IMR-90 (cell line): ENCODE data around the gene DPP6. TPM values are rescaled to one million over a fixed set of nuclear protein-coding genes. Genes with fewer than 3 reads are reported as not detected.

Source experiments
- ATAC-seq: fragments of 200-7000 bp; cut with Tn5 transposase; 2 replicates; pipeline ENCODE4 v1.9.1; 2020; ENCODE audit warnings: low read depth, mild to moderate bottlenecking, moderate library complexity
- BruUV-seq: library from RNA; stranded (reverse); fragments of 400-500 nt; replicated peaks from 2 replicates; lab custom pipeline; 2021; lab: Mats Ljungman, UMichigan
- CTCF ChIA-PET: fragments of 300-600 bp; formaldehyde crosslinking; extraction: SDS; loops from one replicate; lab custom pipeline; 2021; ENCODE audit warnings: antibody characterized with exemption; lab: Yijun Ruan, JAX
- POLR2A ChIA-PET: fragments of 300-600 bp; sonication (Branson Sonifier 250); formaldehyde crosslinking; loops from one replicate; lab custom pipeline; 2022; ENCODE audit warnings: antibody characterized with exemption; ENCODE audit not compliant: unreplicated experiment; lab: Charles Lee
- DNase-seq: peaks from one replicate; pipeline ENCODE4 v3.0.0; 2013
- H2AFZ ChIP-seq: replicated peaks from 2 replicates; pipeline ENCODE3; 2013; ENCODE audit warnings: low read length, mild to moderate bottlenecking; ENCODE audit not compliant: poor library complexity
- H2AK5ac ChIP-seq: 2 replicates; pipeline ENCODE4 v1.6.1; 2013; ENCODE audit warnings: low read depth, low read length, inconsistent platforms
- H2AK9ac ChIP-seq: replicated peaks from 2 replicates; pipeline ENCODE3; 2013; ENCODE audit warnings: mild to moderate bottlenecking, low read depth, low read length, moderate library complexity; ENCODE audit not compliant: poor library complexity
- H2BK120ac ChIP-seq: 2 replicates; pipeline ENCODE4 v1.6.1; 2013; ENCODE audit warnings: low read depth, low read length, inconsistent platforms
- H2BK15ac ChIP-seq: 3 replicates; pipeline ENCODE4 v1.6.1; 2013; ENCODE audit warnings: low read depth, low read length, inconsistent platforms
- H2BK20ac ChIP-seq: 2 replicates; pipeline ENCODE4 v1.6.1; 2013; ENCODE audit warnings: low read depth, mild to moderate bottlenecking, inconsistent platforms, low read length, moderate library complexity
- H2BK5ac ChIP-seq: 2 replicates; pipeline ENCODE4 v1.6.1; 2013; ENCODE audit warnings: mild to moderate bottlenecking, low read depth, low read length, inconsistent platforms; ENCODE audit not compliant: poor library complexity, severe bottlenecking
- H3K14ac ChIP-seq: replicated peaks from 2 replicates; pipeline ENCODE4 v1.6.1; 2013; ENCODE audit warnings: low read depth, low read length, inconsistent platforms
- H3K18ac ChIP-seq: 2 replicates; pipeline ENCODE4 v1.6.1; 2013; ENCODE audit warnings: low read depth, low read length, control low read depth
- H3K23ac ChIP-seq: 2 replicates; pipeline ENCODE4 v1.6.1; 2013; ENCODE audit warnings: low read depth, low read length, inconsistent platforms
- H3K27ac ChIP-seq: 2 replicates; pipeline ENCODE4 v1.5.1; 2013; ENCODE audit warnings: mild to moderate bottlenecking, control low read depth, low read length; ENCODE audit not compliant: insufficient read depth
- H3K27me3 ChIP-seq: 2 replicates; pipeline ENCODE4 v1.6.1; 2013; ENCODE audit warnings: low read length; ENCODE audit not compliant: control insufficient read depth, insufficient read depth
- H3K36me3 ChIP-seq: 2 replicates; pipeline ENCODE4 v1.6.1; 2013; ENCODE audit warnings: low read length, mixed read lengths; ENCODE audit not compliant: control insufficient read depth, insufficient read depth
- H3K4ac ChIP-seq: 2 replicates; pipeline ENCODE4 v1.6.1; 2013; ENCODE audit warnings: low read depth, low read length, inconsistent platforms
- H3K4me1 ChIP-seq: 2 replicates; pipeline ENCODE4 v1.6.1; 2013; ENCODE audit warnings: low read length, mixed read lengths; ENCODE audit not compliant: control insufficient read depth, insufficient read depth
- H3K4me2 ChIP-seq: 2 replicates; pipeline ENCODE4 v1.6.1; 2013; ENCODE audit warnings: low read depth, mild to moderate bottlenecking, control low read depth, low read length, moderate library complexity
- H3K4me3 ChIP-seq: 2 replicates; pipeline ENCODE4 v1.5.1; 2013; ENCODE audit warnings: low read depth, mild to moderate bottlenecking, control low read depth, low read length, moderate library complexity; ENCODE audit not compliant: insufficient read depth
- H3K56ac ChIP-seq: 2 replicates; pipeline ENCODE4 v1.6.1; 2013; ENCODE audit warnings: low read length, inconsistent platforms; ENCODE audit not compliant: insufficient read depth; ENCODE audit errors: extremely low read depth
- H3K79me1 ChIP-seq, 2 experiments: 2 replicates each; pipeline ENCODE4 v1.6.1; 2013; ENCODE audit warnings: low read length in 2 of 2, inconsistent platforms in 1 of 2, low read depth in 1 of 2
- H3K9ac ChIP-seq: 2 replicates; pipeline ENCODE4 v1.6.1; 2013; ENCODE audit warnings: low read depth, low read length, control low read depth
- H3K9me1 ChIP-seq: 2 replicates; pipeline ENCODE4 v1.6.1; 2013; ENCODE audit warnings: low read length, inconsistent platforms; ENCODE audit not compliant: insufficient read depth
- H3K9me3 ChIP-seq: 2 replicates; pipeline ENCODE4 v1.6.1; 2013; ENCODE audit warnings: low read length; ENCODE audit not compliant: control insufficient read depth, insufficient read depth
- H4K20me1 ChIP-seq: 2 replicates; pipeline ENCODE4 v1.6.1; 2013; ENCODE audit warnings: low read length, inconsistent platforms; ENCODE audit not compliant: insufficient read depth
- H4K5ac ChIP-seq: 2 replicates; pipeline ENCODE4 v1.6.1; 2013; ENCODE audit warnings: mild to moderate bottlenecking, low read depth, low read length, control low read depth
- H4K8ac ChIP-seq, 2 experiments: 2 replicates each; pipeline ENCODE4 v1.6.1; 2013; ENCODE audit warnings: low read depth in 2 of 2, low read length in 2 of 2, control low read depth in 1 of 2, inconsistent platforms in 1 of 2
- H4K91ac ChIP-seq: 2 replicates; pipeline ENCODE4 v1.6.1; 2013; ENCODE audit warnings: low read depth, low read length, inconsistent platforms; ENCODE audit not compliant: insufficient read depth
- CHD1 ChIP-seq: IDR thresholded peaks from 2 replicates; pipeline ENCODE4 v1.6.1; 2012; ENCODE audit warnings: low read depth, low read length, improper control_type of control experiment
- MAFK ChIP-seq: IDR thresholded peaks from 2 replicates; pipeline ENCODE4 v1.6.1; 2012; ENCODE audit warnings: low read depth, low read length, improper control_type of control experiment
- MAZ ChIP-seq: IDR thresholded peaks from 2 replicates; pipeline ENCODE4 v1.6.1; 2012; ENCODE audit warnings: low read depth, mild to moderate bottlenecking, low read length, improper control_type of control experiment, moderate library complexity, borderline replicate concordance
- POLR2A ChIP-seq: IDR thresholded peaks from 2 replicates; pipeline ENCODE4 v1.6.1; 2012; ENCODE audit warnings: mild to moderate bottlenecking, low read depth, low read length
- RFX5 ChIP-seq: IDR thresholded peaks from 2 replicates; pipeline ENCODE4 v1.8.0; 2012; ENCODE audit warnings: low read depth, mild to moderate bottlenecking, low read length, moderate library complexity
- WGBS, 2 experiments: methylation state at CpG; one replicate each; pipeline versions ENCODE4 v1.1.5 to v1.1.7; 2013; ENCODE audit warnings: missing lambda C conversion rate in 2 of 2; ENCODE audit not compliant: insufficient read length in 1 of 2; ENCODE audit errors: extremely low coverage in 2 of 2; 5-methylcytosine and 5-hydroxymethylcytosine counted together
- dilution Hi-C: fragments of 300-500 bp; cut with HindIII; formaldehyde crosslinking; loops from one replicate; pipeline ENCODE4 v1.14.3; 2018; ENCODE audit warnings: low sequenced_read_pairs; ENCODE audit not compliant: unreplicated experiment
- in situ Hi-C: fragments of 300-500 bp; cut with MboI; formaldehyde crosslinking; loops from 3 replicates; pipeline ENCODE4 v1.14.3; 2019; ENCODE audit warnings: low sequenced_read_pairs, inconsistent platforms, mixed read lengths
- intact Hi-C: fragments of 100-400 bp; cut with micrococcal nuclease; formaldehyde crosslinking; loops from 2 replicates; pipeline ENCODE4 v1.10.0; 2022
- polyA plus RNA-seq, 3 experiments: library from polyadenylated mRNA; depleted of rRNA; stranded (reverse); fragments of >200 nt; gene quantifications; 2 replicates each; pipeline ENCODE4 v1.2.3, GENCODE V29; 2012; ENCODE audit warnings: low replicate concordance in 1 of 3
- total RNA-seq: library from RNA; depleted of rRNA; stranded (reverse); fragments of >200 nt; gene quantifications from 2 replicates; pipeline ENCODE4 v1.2.3, GENCODE V29; 2012

Gene DPP6
- total and polyA plus RNA-seq, 2 of the 4 experiments (the other 2 are of a cell fraction), result not detected

DNA sequence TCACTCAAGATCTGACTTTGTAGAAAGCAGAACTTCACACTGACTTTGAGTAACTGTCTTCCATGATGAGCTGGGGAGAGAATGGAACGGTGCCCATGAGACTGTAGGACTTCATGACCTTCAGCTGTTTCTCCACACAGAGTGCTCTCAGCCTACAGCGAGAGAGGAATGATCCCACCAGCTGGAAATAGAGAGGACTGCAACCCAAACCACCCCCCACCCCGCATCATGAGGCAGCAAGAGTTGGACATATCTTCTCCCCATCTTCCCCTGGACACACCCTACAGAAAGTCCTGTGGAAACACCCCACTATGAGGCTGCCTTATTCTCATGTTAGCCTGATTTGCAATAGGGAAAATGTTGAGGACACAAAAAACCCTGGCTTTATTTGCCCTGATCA, 638.2 kb downstream of the DPP6 start:
- no peak overlapping the region for H2BK20ac ChIP-seq
- BruUV-seq, result no TSS peak
- ATAC-seq (no peak), DNase-seq (no peak)
- no CpG with 5 or more reads among the region's 3 CpGs for WGBS, 2 experiments
- H2BK120ac ChIP-seq, result no peak overlapping the region
- no peaks in the 10 kb centered on the region for H3K36me3 ChIP-seq
- H4K91ac ChIP-seq, result no peak overlapping the region
- H3K18ac ChIP-seq, result no peak overlapping the region
- H2AK5ac ChIP-seq, result no peak overlapping the region
- H3K9ac ChIP-seq, result no peak overlapping the region
- H4K20me1 ChIP-seq, result no peaks in the 10 kb centered on the region
- dilution Hi-C loops (no loop called here), in situ Hi-C loops (no loop called here), intact Hi-C loops (no loop called here)
- ChIA-PET CTCF (no interaction called here), POLR2A (no interaction called here)
- no peaks in the 10 kb centered on the region for H3K4me1 ChIP-seq
- H3K79me1 ChIP-seq, result no peaks in the 10 kb centered on the region
- H3K4ac ChIP-seq, result no peak overlapping the region
- H3K27me3 ChIP-seq, result no peaks in the 10 kb centered on the region
- H2BK5ac ChIP-seq, result no peak overlapping the region
- no peak overlapping the region for H3K23ac ChIP-seq
- H4K8ac ChIP-seq, result no peak overlapping the region
- no peak overlapping the region for H3K4me2 ChIP-seq
- H3K27ac ChIP-seq, result no peak overlapping the region
- H3K14ac ChIP-seq, result no peak overlapping the region
- H3K9me1 ChIP-seq, result no peaks in the 10 kb centered on the region
- no peak overlapping the region for H2BK15ac ChIP-seq
- no peak overlapping the region for H3K56ac ChIP-seq
- no peak overlapping the region for H3K4me3 ChIP-seq
- H3K9me3 ChIP-seq, result peaks cover 27% of the 10 kb centered on the region
- TF ChIP-seq POLR2A, result no peak
- TF ChIP-seq MAFK, result no peak
- TF ChIP-seq MAZ, result no peak
- no peak for TF ChIP-seq RFX5
- TF ChIP-seq CHD1, result no peak
- H2AK9ac ChIP-seq, result no peak overlapping the region
- no peak overlapping the region for H4K5ac ChIP-seq
- no peak overlapping the region for H2AFZ ChIP-seq
